Measurements from ENCODE around the gene SEPHS1.

The SEPHS1 gene

GRCh38 chr10:13308096-13308495 is 40.0 kb downstream of the SEPHS1 start:
- Histone ChIP-seq H3K4me2 (no peak overlapping the region), H3K27ac (no peak overlapping the region), H3K27me3 (no peaks in the 10 kb centered on the region), H3K4me3 (no peak overlapping the region), H3K36me3 (no peaks in the 10 kb centered on the region), H3K9me3 (replicated peaks in 1 of 11) (no peaks in the 10 kb centered on the region), H4K20me1 (no peaks in the 10 kb centered on the region; a peak in 1 of 22 replicates), H3K4me1 (no peaks in the 10 kb centered on the region), H3K9ac (no peak overlapping the region)
- no peak for TF ChIP-seq Cebpa-rat (IDR thresholded peaks at IDR 0.05)

GRCh38 chr10:13306103-13306502 is 42.0 kb downstream of the SEPHS1 start:
- no peak overlapping the region for H3K4me3 ChIP-seq

GRCh38 chr10:13302821-13303555 is 45.1 kb downstream of the SEPHS1 start:
- H3K9me3 ChIP-seq (replicated peaks in 1 of 11), result no peaks in the 10 kb centered on the region
- no peaks in the 10 kb centered on the region for H3K36me3 ChIP-seq
- H4K20me1 ChIP-seq, result no peaks in the 10 kb centered on the region
- H3K4me3 ChIP-seq, result peak overlapping the region; percentile 61 to 75 (median 66); a peak in 19 of 20 replicates
- peaks cover 25 to 33% (median 29%) of the 10 kb centered on the region in 10 experiments for H3K4me1 ChIP-seq
- H3K27ac ChIP-seq, result peak overlapping the region in 9 of 11 experiments; percentile 77 to 92 (median 88); a peak in 13 of 22 replicates
- H3K9ac ChIP-seq, result peak overlapping the region; percentile 84 to 90 (median 86); a peak in 18 of 22 replicates
- peak overlapping the region; percentile 37 to 99 (median 91); a peak in 21 of 22 replicates for H3K4me2 ChIP-seq
- no peaks in the 10 kb centered on the region for H3K27me3 ChIP-seq
- no peak for TF ChIP-seq Cebpa-rat (IDR thresholded peaks at IDR 0.05)

More at GRCh38 chr10:13306103-13306502, 42.0 kb downstream of the SEPHS1 start:
- Histone ChIP-seq H3K4me1 (peaks cover 6 to 12% (median 7%) of the 10 kb centered on the region in 10 experiments), H3K27ac (no peak overlapping the region), H3K9me3 (replicated peaks in 1 of 11) (no peaks in the 10 kb centered on the region), H3K9ac (no peak overlapping the region), H3K36me3 (no peaks in the 10 kb centered on the region), H3K4me2 (no peak overlapping the region), H4K20me1 (no peaks in the 10 kb centered on the region; a peak in 1 of 22 replicates), H3K27me3 (no peaks in the 10 kb centered on the region)
- no peak for TF ChIP-seq Cebpa-rat (IDR thresholded peaks at IDR 0.05)

GRCh38 chr10:13299437-13300287 is 48.4 kb downstream of the SEPHS1 start, which contains the start of gene PHYH:
TSS of gene PHYH (minus strand) at chr10:13300064. CDS start at chr10:13300042, 22 bp downstream.
- Histone ChIP-seq H3K4me2 (peak within 1 kb of the TSS; percentile 85 to 99 (median 95)), H3K27ac (peak within 1 kb of the TSS; percentile 76 to 92 (median 85)), H3K4me3 (peak within 1 kb of the TSS; percentile 69 to 90 (median 78)), H3K9me3 (replicated peaks in 1 of 11) (no peaks in the 10 kb centered on the region), H3K4me1 (peaks cover 25 to 33% (median 29%) of the 10 kb centered on the region in 10 experiments), H3K36me3 (peaks cover 0 to 8% (median 5%) of the 10 kb centered on the region in 11 experiments; a peak in 8 of 22 replicates), H3K9ac (peak within 1 kb of the TSS; percentile 80 to 94 (median 88)), H4K20me1 (no peaks in the 10 kb centered on the region), H3K27me3 (no peaks in the 10 kb centered on the region)
- no peak for TF ChIP-seq Cebpa-rat (IDR thresholded peaks at IDR 0.05)

- no peak for TF ChIP-seq Cebpa-rat (IDR thresholded peaks at IDR 0.05)
- Histone ChIP-seq H3K36me3 (peaks cover 0 to 16% (median 12%) of the 10 kb centered on the region in 11 experiments; a peak in 13 of 22 replicates), H3K4me1 (peaks cover 25 to 33% (median 29%) of the 10 kb centered on the region in 10 experiments), H3K9ac (peak overlapping the region; percentile 80 to 94 (median 88)), H3K4me3 (peak overlapping the region; percentile 69 to 90 (median 78)), H4K20me1 (no peaks in the 10 kb centered on the region), H3K27ac (peak overlapping the region; percentile 76 to 92 (median 85)), H3K27me3 (no peaks in the 10 kb centered on the region), H3K9me3 (replicated peaks in 1 of 11) (no peaks in the 10 kb centered on the region), H3K4me2 (peak overlapping the region; percentile 85 to 99 (median 95))
These were observed 49.2 kb downstream of the SEPHS1 start for GRCh38 chr10:13298748-13299436.

GRCh38 chr10:13296476-13296875 is 51.6 kb downstream of the SEPHS1 start:
- Histone ChIP-seq H3K4me2 (no peak overlapping the region), H3K9me3 (replicated peaks in 1 of 11) (no peaks in the 10 kb centered on the region), H4K20me1 (no peaks in the 10 kb centered on the region), H3K27ac (no peak overlapping the region), H3K4me3 (no peak overlapping the region), H3K9ac (no peak overlapping the region), H3K36me3 (peaks cover 0 to 35% (median 16%) of the 10 kb centered on the region in 11 experiments; a peak in 14 of 22 replicates), H3K4me1 (peaks cover 21 to 31% (median 25%) of the 10 kb centered on the region in 10 experiments), H3K27me3 (no peaks in the 10 kb centered on the region)
- no peak for TF ChIP-seq Cebpa-rat (IDR thresholded peaks at IDR 0.05)

- H3K27me3 ChIP-seq, result no peaks in the 10 kb centered on the region
- H3K36me3 ChIP-seq, result peaks cover 0 to 41% (median 20%) of the 10 kb centered on the region in 11 experiments; a peak in 14 of 22 replicates
- H3K9ac ChIP-seq, result no peak overlapping the region
- no peak overlapping the region for H3K4me2 ChIP-seq
- TF ChIP-seq Cebpa-rat (IDR thresholded peaks at IDR 0.05), result no peak
- no peaks in the 10 kb centered on the region for H3K9me3 ChIP-seq (replicated peaks in 1 of 11)
- H3K4me3 ChIP-seq, result no peak overlapping the region
- H3K27ac ChIP-seq, result no peak overlapping the region
- H4K20me1 ChIP-seq, result no peaks in the 10 kb centered on the region
- peaks cover 6 to 25% (median 12%) of the 10 kb centered on the region in 10 experiments; a peak in 11 of 20 replicates for H3K4me1 ChIP-seq
These were observed 53.3 kb downstream of the SEPHS1 start for GRCh38 chr10:13294784-13295183.
